PC-9 (cell line): ENCODE data around the gene SART3.

Experiments used
- EZH2 ChIP-seq: fragments of 200-600 bp; sonication (generic); IDR thresholded peaks from 2 replicates; pipeline ENCODE4 v1.8.0; 2017; ENCODE audit warnings: antibody characterized with exemption, low read depth
- TF ChIP-seq, protein P1 (sequence below): fragments of 200-600 bp; sonication (generic); conservative IDR thresholded peaks from 2 replicates; pipeline ENCODE4 v1.6.1; 2017; ENCODE audit warnings: mixed run types, antibody characterized with exemption, mild to moderate bottlenecking, moderate library complexity

DNA sequence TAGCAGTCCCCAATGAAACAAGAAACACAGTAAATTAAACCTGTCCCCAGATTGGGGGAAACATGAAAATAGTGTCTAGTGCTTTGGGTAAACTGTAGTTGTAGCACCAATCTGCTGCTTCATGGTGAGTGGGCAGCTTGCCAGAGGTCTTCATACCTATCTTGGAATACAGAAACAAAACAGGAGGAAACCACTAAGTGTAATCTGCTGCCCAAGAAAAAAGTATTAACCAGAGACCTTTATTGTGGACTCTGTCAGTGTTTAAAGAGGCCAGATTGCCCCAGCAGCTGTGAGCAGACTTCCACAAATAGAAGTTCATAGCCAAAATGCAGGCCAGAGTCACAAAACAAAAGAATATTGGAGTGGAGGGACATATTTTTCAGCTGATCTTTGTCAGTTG is 3.8 kb upstream of the SART3 start:
- TF ChIP-seq EZH2: no peak
- TF ChIP-seq, protein P1, sequence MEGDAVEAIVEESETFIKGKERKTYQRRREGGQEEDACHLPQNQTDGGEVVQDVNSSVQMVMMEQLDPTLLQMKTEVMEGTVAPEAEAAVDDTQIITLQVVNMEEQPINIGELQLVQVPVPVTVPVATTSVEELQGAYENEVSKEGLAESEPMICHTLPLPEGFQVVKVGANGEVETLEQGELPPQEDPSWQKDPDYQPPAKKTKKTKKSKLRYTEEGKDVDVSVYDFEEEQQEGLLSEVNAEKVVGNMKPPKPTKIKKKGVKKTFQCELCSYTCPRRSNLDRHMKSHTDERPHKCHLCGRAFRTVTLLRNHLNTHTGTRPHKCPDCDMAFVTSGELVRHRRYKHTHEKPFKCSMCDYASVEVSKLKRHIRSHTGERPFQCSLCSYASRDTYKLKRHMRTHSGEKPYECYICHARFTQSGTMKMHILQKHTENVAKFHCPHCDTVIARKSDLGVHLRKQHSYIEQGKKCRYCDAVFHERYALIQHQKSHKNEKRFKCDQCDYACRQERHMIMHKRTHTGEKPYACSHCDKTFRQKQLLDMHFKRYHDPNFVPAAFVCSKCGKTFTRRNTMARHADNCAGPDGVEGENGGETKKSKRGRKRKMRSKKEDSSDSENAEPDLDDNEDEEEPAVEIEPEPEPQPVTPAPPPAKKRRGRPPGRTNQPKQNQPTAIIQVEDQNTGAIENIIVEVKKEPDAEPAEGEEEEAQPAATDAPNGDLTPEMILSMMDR: no peak
